ENCODE data around the gene RNF17. TPM values are rescaled to one million over a fixed set of nuclear protein-coding genes. Genes with fewer than 3 reads are reported as not detected.

RNF17 gene
- total RNA-seq, 1 donor from 2014 or later = not detected

DNA sequence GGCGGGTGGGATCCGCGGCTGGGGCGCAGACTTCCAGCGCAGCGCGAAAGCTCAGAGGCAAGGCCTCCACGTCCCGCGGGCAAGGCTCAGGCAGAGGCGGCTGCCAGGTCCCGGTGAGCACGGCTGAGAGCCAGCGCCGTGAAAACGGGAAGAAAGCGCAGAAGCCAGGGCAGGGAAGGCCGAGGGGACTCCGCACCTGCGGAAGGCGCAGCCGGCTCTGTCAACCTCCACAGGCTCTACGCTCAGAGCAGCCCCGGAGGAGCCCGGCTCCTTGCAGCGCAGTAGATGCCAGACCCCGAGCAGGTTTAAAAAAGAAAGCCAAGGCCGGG lies 131.0 kb downstream of the RNF17 start:
- no peak for DNase-seq (ENCODE audit: extremely low spot score, unreplicated experiment)
- TF ChIP-seq, protein P1, sequence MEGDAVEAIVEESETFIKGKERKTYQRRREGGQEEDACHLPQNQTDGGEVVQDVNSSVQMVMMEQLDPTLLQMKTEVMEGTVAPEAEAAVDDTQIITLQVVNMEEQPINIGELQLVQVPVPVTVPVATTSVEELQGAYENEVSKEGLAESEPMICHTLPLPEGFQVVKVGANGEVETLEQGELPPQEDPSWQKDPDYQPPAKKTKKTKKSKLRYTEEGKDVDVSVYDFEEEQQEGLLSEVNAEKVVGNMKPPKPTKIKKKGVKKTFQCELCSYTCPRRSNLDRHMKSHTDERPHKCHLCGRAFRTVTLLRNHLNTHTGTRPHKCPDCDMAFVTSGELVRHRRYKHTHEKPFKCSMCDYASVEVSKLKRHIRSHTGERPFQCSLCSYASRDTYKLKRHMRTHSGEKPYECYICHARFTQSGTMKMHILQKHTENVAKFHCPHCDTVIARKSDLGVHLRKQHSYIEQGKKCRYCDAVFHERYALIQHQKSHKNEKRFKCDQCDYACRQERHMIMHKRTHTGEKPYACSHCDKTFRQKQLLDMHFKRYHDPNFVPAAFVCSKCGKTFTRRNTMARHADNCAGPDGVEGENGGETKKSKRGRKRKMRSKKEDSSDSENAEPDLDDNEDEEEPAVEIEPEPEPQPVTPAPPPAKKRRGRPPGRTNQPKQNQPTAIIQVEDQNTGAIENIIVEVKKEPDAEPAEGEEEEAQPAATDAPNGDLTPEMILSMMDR (IDR thresholded peaks at IDR 0.05) = no peak
- no peaks in the 10 kb centered on the region for H3K4me1 Mint-ChIP-seq (ENCODE audit: unreplicated experiment)
- H3K4me3 Mint-ChIP-seq (ENCODE audit: unreplicated experiment) = no peak overlapping the region
- H3K36me3 Mint-ChIP-seq (ENCODE audit: unreplicated experiment) = peaks cover 18% of the 10 kb centered on the region
- H3K27me3 Mint-ChIP-seq (ENCODE audit: unreplicated experiment) = no peaks in the 10 kb centered on the region
- H3K9me3 Mint-ChIP-seq (ENCODE audit: unreplicated experiment) = no peaks in the 10 kb centered on the region
- H3K27ac Mint-ChIP-seq (ENCODE audit: unreplicated experiment) = no peak overlapping the region

GRCh38 chr13:24896061-24896460 lies 132.1 kb downstream of the RNF17 start:
- Mint-ChIP-seq H3K27ac (ENCODE audit: unreplicated experiment) (no peak overlapping the region), H3K4me1 (ENCODE audit: unreplicated experiment) (no peaks in the 10 kb centered on the region), H3K9me3 (ENCODE audit: unreplicated experiment) (no peaks in the 10 kb centered on the region), H3K27me3 (ENCODE audit: unreplicated experiment) (no peaks in the 10 kb centered on the region), H3K4me3 (ENCODE audit: unreplicated experiment) (no peak overlapping the region), H3K36me3 (ENCODE audit: unreplicated experiment) (peaks cover 15% of the 10 kb centered on the region)
- no peak for DNase-seq (ENCODE audit: extremely low spot score, unreplicated experiment)
- TF ChIP-seq, protein P1 (IDR thresholded peaks at IDR 0.05) = no peak

- Mint-ChIP-seq H3K27ac (ENCODE audit: unreplicated experiment) (no peak overlapping the region), H3K4me1 (ENCODE audit: unreplicated experiment) (no peaks in the 10 kb centered on the region), H3K9me3 (ENCODE audit: unreplicated experiment) (no peaks in the 10 kb centered on the region), H3K4me3 (ENCODE audit: unreplicated experiment) (no peak overlapping the region), H3K36me3 (ENCODE audit: unreplicated experiment) (peaks cover 6% of the 10 kb centered on the region), H3K27me3 (ENCODE audit: unreplicated experiment) (no peaks in the 10 kb centered on the region)
- TF ChIP-seq, protein P1 (IDR thresholded peaks at IDR 0.05) = no peak
- DNase-seq (ENCODE audit: extremely low spot score, unreplicated experiment) = no peak
Measured at GRCh38 chr13:24897293-24897692, 133.3 kb downstream of the RNF17 start.

GRCh38 chr13:24899601-24900000 lies 135.6 kb downstream of the RNF17 start:
- TF ChIP-seq, protein P1 (IDR thresholded peaks at IDR 0.05) = no peak
- no peak for DNase-seq (ENCODE audit: extremely low spot score, unreplicated experiment)

GRCh38 chr13:24900507-24900906 lies 136.5 kb downstream of the RNF17 start:
- H3K36me3 Mint-ChIP-seq (ENCODE audit: unreplicated experiment) = peaks cover 5% of the 10 kb centered on the region
- H3K4me3 Mint-ChIP-seq (ENCODE audit: unreplicated experiment) = no peak overlapping the region
- H3K9me3 Mint-ChIP-seq (ENCODE audit: unreplicated experiment) = no peaks in the 10 kb centered on the region
- no peak for DNase-seq (ENCODE audit: extremely low spot score, unreplicated experiment)
- no peaks in the 10 kb centered on the region for H3K27me3 Mint-ChIP-seq (ENCODE audit: unreplicated experiment)
- no peak overlapping the region for H3K27ac Mint-ChIP-seq (ENCODE audit: unreplicated experiment)
- no peaks in the 10 kb centered on the region for H3K4me1 Mint-ChIP-seq (ENCODE audit: unreplicated experiment)
- TF ChIP-seq, protein P1 (IDR thresholded peaks at IDR 0.05) = no peak

More at GRCh38 chr13:24899601-24900000, 135.6 kb downstream of the RNF17 start:
- Mint-ChIP-seq H3K36me3 (ENCODE audit: unreplicated experiment) (peaks cover 2% of the 10 kb centered on the region), H3K27ac (ENCODE audit: unreplicated experiment) (no peak overlapping the region), H3K27me3 (ENCODE audit: unreplicated experiment) (no peaks in the 10 kb centered on the region), H3K4me1 (ENCODE audit: unreplicated experiment) (no peaks in the 10 kb centered on the region), H3K9me3 (ENCODE audit: unreplicated experiment) (no peaks in the 10 kb centered on the region), H3K4me3 (ENCODE audit: unreplicated experiment) (no peak overlapping the region)
